Stimulated activated CD4-positive, alpha-beta T cell treated with anti-CD3 and anti-CD28 coated beads, Interleukin-1b, Interleukin-23, amount 100 ng/mL, for 48 hours (primary cell): Measurements from ENCODE around the gene TMCC1.
A peak's percentile ranks its signal among the peaks of the same experiment; 100 is the strongest.
"Not testable (repeated sequence)": the region's sequence is repeated elsewhere in the genome, so short reads cannot be mapped to it uniquely, and the experiment has no call there.

Experiments used
- DNase-seq: peaks from one replicate; pipeline ENCODE4 v3.0.0-alpha.2; 2020

TMCC1 gene

DNA sequence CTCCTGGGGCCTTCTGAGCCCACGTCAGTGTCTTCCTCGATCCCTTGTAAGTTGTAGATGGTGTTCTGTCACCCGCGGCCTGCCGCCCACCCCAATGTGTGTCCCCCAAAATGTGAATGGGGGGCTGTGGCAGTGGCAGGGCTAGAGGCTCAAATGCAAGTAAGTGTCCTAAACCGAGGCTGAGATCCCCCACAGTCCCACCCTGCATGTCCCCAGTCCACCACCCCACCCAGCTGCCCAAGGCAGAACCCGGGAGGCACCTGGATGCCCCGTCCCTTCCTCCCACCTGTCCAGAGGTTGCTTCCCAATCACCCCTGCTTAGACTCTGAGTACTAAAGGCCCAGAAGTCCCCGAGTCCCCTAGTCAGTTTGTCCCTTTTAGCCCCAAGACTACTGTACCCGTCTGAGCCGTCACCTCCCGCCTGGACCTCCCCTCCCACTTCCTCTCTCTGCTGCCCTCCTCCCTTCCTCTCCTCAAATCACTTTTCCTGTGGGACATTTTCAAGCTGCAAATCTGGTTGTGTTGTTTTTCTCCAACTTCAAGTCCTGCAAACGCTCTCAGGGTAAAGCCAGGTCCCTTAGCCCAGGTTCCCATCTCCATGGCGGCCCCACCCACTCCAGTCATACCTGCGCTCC is 275.2 kb downstream of the TMCC1 start:
- DNase-seq = no peak

DNA sequence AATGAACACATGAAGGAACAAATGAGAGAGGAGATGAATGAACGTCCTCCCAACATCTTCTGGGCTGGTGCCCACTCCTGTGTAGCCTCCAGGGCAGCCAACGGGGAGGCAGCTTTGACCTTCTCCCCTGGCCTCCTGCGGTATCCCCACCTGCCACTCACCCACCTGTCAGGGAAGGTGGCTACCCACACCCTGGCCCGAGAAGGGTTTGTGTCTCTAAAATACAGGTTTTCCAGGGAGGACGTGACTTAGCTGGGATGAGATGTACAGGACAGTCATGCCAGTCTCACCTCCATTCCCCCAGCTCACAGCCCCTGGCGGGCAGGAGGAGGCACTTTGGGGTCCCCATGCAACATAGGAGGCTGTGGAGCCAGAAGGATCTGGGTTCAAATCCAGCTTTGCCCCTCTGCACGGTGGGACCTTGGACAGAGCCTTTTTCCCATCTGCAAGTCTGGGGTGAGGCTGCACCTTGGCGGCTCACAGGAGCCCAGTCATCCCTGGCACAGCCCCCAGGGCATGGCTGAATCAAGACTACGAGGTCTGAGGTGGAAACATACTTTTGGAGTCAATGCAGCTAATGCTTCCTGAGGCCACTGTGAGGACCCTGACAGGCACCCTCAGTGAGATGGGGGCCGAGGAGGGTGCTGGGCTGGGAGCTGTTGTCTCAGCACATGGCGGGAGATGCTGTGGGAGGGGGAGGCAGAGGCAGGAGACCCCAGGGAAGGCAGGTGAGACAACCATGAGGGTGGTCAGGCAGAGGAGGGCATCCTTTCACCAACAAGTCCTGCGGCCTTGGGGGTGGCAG is 275.9 kb downstream of the TMCC1 start:
- DNase-seq = no peak

DNA sequence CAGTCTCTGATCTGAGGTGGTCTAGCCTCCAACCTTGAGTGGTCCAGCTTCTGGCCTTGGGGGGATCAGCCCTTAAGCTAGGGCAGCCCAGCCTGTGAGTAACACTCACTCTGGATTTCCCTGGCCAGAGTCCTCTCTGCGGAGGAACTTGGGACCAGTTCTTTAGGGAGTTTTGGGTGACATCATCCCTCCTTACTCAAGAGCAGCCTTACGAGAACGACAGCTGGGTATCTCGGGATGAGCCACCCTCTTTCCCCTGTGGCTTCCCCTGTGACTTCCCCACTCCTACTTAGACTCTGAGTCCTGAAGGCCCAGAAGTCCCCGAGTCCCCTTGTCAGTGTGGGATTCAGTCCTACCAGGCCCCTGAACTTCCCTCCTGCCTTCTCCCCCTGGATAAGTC is 276.8 kb downstream of the TMCC1 start:
- no peak for DNase-seq

DNA sequence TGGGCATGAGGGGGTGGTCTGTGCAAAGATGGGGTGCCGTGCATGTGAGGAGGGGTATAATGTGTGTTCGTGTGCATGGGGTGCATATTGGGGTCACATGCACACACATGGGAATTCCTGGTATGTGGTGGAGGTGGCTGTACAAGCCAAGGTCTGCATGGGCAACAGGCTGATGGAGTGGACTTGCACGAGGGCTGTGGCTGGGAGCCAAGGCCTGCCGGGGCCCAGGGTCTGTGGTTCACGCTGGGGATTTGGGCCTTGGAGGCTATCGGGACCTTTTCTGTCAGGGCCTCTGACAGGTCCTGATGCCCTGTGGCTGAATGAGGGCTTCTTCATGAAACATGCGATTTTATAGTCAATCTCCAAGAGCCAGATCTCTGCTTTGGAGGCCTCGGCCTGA is 277.2 kb downstream of the TMCC1 start:
- DNase-seq = no peak

DNA sequence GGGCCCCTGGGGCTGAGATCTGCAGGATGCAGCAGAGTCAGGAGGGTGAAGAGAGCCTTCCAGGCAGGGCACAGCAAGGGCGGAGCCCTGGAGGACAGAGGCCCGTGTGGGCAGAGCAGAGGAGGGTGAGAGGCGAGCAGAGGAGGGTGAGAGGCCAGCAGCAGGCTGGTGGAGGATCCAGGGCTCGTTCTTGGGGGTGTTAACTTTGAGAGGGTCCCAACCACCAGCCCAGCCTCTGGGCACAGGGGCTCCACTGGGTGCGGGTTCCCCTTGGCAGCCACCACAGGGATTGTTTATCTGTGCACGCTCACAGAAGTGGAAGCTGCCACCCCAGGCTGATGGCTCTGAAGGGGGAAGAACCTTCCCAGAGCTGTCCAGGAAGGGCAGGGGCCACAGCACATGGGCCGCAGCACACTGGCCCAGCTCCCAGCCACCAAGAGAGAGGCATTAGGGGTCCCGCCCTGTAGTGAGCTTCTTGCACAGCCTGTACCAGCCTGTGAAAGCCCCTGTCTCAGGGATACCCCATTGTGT is 277.7 kb downstream of the TMCC1 start:
- DNase-seq = no peak

DNA sequence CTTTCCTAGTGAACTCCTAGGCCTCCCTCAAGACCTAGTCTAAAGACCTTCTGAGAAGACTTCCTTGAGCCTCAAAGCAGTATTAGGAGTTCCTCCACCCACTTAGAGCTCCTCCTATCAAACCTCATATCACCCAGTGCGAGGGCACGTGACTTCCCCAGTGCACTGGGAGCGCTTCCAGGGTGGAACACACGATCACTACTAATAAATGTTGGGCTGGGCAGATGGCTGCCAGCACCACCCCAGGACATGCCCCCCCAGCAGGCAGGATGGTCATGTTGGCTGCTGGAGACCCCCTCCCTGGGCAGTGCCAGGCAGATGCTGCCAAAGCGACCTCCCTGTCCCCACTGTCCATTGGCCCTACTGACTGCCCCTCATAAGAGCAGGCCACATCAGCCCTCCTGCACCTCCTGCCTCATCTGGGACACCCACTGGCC is 278.6 kb downstream of the TMCC1 start:
- DNase-seq = no peak

DNA sequence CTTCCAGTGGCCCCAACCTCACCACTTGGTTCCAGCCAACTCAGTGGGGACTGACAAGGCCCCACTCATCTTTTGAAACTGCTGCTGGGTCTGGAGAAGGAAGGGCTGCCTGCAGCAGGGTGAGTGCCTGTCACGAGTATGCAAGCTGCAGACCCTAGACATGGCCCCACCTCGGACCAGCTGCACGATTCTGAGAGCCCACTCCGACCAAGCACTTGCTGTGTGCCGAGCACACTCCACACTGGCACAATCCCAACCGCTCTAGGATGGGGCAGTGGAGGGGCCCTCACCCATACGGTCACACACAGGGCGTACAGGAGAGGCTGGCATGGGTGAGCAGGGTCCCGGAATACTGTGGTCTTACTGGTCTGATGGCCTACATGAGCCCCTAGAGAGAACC is 279.1 kb downstream of the TMCC1 start:
- no peak for DNase-seq

DNA sequence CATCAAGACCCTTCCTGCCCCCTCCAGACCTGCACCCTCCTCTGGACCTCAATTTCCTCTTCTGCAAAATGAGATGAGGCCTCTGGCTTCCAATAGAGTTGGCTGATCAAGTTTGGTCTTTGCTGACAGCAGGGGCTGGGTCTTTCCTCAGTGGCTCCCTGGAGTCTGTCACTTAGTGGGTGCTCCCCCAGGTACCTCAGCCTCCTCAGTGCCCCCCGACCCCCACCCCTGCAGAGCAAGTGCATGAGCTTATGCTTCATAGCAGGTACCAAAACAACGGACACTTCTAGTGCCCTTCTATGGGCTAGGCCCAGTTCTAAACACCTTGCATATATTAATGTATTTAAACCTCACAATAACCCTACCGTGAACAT is 280.2 kb downstream of the TMCC1 start:
- DNase-seq = no peak

DNA sequence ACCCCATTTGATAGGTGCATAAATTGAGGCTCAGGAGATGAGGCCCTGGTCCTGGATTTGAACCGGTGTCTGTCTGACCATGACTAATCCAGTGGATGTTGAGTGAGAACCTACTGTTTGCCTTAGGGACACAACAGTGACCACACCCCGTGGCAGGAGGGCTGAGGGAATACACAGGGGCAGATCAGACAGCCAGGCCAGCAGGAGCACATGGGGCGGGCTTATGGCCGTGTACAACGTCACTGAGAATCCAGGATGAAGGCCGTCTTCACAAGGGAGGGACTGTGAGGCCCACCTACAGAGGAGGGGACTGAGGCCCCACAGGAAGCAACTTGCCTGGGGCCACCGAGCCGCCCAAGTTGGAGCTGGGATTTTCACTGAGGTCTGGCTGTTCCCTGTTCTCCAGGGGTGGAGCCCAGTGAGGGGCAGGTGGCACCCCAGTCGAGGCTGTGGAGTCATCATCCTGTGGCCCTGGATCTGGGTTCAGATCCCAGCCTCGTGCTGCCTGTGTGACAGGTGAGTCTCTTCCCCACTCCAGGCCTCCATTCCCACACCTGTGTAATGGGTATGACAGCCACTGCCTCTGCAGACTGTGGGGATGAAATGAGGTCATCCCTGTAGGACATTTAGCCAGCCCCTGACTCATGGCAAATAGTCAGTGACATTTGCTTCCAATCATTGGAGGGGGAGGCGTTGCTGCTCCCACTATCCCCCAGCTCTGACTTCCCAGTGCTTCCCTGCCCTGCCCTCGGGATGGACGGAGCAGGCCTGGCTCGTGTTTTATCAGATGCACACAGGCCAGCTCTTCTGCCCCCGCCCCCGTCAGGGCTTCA is 280.8 kb downstream of the TMCC1 start:
- DNase-seq = no peak

DNA sequence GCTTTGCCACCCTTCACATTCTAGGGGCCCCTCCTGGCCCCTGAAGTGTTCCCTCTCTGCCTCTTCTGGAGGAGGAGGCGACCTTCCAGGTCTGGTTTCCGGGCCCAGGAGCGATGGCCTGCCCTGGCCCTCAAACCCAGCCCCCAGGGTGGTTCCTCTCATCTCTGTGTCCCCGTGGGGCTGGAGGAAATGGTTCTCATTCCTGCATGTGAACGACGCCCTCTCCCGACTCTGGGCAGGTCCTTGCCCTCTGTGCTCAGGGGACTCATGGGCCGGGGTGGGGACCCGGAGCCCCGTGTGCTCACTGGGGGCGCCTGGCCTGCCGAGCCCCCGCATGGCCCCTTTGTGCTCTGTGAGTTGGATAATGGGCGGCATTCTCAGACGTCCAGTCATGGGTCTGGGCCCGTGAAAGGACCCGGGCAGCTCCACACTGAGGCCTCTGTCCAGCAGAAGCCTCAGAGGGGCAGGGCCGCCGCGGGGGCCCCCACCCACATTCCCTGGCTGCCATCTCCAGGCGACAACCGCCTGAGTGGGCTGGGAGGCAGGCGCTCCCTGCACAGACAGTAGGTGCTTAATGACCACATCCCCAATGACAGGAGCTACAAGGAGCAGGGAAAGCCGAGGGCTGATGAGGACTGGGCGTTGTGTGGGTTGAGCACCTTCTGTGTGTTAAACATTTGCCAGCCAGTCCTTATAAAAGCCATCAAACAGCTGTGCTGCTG is 281.5 kb downstream of the TMCC1 start:
- DNase-seq = no peak

DNA sequence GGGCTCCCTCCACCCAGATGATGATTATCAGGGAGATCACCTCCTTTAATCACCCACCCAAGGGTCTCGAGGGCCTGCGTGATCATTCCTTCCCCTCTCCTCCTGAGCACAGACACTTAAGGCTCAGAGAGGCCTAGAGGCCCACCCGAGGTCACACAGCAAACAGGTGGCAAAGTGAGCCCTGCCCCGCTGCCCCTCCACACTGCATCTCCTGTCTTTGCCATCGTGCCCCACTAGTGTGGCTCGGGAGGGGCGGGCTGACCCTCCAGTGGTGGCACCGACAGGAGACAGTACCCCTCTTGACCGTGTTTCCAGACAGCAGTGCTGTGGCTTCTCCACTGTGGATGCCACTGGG is 282.1 kb downstream of the TMCC1 start:
- DNase-seq = no peak

DNA sequence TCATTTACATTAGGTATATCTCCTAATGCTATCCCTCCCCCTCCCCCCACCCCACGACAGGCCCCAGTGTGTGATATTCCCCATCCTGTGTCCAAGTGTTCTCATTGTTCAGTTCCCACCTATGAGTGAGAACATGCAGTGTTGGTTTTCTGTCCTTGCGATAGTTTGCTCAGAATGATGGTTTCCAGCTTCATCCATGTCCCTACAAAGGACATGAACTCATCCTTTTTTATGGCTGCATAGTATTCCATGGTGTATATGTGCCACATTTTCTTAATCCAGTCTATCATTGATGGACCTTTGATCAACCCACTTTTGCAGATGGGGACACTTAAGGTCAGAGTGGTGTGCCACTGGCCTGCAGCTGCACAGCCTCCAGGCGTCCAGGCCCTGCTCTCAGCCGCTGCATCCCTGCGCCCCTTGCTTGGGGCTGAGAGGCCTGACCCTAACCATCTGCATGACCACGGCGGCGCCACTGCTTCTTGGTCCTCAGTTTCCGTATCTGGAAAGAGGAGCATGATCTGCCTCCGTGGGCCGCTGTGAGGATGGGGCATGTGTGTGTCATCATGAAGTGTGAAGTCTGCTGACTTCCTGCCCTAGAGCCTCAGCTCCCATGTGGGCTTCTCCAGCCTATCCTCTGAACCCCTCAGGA is 282.6 kb downstream of the TMCC1 start:
- not testable (repeated sequence) for DNase-seq

DNA sequence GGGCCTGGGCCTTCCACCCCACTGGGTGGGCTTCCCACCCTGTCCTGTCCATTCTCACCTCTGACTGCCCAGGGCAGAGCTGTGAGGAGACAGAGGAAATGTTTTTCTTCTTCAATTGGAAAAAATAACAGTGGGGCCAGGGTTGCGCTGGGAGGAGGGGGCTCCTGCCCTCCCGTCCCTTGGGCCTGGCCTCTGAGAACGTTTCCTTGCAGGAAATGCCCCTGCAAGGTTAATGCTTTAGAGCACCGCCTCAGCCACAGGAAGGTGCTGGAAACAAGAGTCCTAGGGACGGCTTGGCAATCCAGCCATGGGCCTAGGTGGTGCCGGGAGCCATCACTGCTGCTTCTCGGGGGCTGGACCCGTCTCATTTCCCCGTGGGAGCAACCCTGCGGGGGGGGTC is 283.2 kb downstream of the TMCC1 start:
- no peak for DNase-seq

DNA sequence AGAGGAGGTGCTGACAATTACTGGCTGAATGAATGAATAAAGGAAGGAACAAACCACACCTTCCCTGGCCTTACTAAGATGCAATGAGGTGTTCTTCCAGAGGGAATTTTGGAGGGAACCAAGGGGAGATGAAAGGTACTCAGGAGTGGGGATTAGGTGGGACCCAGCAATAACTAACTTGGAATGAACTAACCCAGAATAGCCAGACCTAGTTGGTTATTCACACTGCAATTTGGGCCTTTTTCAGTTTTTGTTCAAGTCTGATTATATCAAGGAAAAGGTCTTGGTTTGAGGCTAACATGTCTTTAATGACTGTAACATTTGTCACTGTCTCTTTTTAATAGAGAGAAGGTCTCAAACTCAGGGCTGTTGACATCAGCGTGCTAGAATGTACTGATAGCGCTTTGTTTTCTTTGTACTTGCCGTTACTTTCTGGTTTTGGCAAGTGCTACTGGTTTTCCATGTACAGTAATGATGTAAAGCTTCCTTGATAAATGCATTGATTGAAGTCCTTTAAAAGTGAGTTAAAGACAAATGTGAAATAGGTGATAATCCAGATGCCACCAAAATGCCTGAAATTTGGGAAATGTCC is 283.8 kb downstream of the TMCC1 start:
- DNase-seq = no peak

DNA sequence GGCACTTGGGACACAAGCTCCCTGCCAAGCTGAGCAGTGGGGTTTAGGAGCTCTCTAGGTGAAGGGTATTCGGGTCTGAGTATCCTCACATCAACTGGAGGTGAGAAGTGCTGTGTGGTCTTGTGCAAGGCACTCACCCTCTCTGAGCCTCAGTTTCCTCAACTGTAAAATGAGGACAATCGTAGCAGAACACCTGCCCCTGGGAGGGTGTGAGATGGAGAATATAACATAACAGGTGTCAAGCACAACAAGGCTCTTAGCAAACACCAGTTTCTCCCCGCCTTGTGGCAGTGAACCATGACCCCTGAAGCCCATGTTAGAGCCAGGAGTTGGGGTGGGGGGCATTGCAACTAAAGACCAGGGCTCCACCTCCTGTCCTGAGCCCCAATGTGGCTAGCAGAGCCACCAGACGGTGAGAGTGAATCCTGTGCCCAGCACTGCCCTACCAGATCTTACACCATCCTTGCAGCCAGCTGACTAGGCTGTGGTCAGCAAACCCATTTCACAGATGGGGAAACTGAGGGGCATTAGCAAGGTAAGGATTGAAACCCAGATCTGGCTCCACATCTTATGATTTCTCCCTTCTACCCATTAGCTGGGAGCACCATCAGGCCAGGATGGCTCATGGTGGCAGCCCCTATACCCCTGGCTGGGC is 284.4 kb downstream of the TMCC1 start:
- DNase-seq = no peak

DNA sequence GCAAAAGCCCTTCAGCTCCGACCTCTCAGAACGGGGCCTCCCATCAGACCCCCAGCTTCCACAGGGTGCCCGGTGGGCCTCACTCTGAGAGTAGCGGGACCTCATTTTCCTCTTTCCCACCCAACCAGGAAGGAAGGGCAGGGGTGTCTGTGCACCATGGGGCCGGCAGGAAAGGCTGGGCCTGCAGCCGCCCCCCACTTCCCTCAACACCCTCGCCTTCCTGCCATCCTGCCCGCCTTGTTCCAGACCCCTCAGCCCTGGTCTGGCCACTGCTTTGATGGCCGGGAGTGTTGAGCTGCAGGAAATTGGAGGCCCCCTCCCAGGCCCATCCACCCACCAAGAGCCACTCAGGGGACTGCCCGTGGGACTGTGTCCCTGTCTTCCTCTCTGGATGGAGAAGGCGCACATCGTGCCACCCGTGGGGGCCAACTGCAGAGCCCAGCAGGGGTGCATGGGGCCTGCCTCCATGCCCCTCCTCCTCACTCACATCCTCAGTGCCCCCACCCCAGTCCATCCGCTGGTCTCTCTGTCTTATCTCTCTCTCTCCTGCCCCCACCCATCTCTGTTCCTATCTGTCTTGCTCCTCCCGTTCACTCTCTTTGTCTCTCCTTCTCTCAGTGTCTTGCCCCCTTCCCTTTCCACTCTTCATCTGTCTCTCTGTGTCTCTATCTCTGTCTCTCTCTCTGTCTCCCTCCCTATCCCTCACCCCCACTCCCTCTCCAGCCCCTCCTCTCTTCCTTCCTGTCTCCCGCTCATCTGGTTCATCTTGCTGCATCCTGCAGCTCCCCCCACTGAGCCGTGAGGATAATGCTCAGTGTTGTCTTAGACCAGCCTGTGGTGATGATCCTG is 285.2 kb downstream of the TMCC1 start:
- no peak for DNase-seq

DNA sequence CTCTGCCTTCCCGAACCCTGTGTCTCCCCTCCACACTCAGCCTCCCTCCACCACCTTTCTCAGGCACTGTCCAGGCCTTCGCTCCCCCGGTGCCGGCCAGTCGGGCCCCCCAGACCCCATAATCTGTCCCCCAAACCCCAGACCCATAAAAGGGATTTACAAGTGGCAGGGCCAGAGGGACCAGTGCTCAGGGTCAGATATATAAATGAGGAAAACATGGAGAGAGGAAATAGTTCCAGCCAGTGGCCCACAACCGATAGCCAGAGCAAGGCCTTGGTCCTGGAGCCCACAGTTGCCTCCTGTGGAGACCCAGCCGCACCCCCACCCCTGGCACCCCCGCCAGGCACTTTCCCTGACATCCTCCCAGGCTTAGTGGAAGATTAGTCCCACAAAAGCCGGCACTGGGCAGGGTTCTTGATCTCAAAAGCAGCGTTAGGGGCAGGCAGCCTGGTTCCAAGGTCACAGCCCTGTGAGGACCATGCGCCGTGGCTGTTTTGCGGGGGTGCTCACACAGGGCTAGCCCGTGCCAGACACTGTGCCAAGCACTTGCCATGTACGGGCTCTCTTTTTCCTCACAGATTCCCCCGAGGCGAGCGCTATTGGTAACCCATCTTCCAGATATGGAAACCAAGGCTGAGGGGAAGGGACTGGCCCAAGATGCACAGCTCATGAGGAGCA is 286.0 kb downstream of the TMCC1 start:
- DNase-seq = no peak

DNA sequence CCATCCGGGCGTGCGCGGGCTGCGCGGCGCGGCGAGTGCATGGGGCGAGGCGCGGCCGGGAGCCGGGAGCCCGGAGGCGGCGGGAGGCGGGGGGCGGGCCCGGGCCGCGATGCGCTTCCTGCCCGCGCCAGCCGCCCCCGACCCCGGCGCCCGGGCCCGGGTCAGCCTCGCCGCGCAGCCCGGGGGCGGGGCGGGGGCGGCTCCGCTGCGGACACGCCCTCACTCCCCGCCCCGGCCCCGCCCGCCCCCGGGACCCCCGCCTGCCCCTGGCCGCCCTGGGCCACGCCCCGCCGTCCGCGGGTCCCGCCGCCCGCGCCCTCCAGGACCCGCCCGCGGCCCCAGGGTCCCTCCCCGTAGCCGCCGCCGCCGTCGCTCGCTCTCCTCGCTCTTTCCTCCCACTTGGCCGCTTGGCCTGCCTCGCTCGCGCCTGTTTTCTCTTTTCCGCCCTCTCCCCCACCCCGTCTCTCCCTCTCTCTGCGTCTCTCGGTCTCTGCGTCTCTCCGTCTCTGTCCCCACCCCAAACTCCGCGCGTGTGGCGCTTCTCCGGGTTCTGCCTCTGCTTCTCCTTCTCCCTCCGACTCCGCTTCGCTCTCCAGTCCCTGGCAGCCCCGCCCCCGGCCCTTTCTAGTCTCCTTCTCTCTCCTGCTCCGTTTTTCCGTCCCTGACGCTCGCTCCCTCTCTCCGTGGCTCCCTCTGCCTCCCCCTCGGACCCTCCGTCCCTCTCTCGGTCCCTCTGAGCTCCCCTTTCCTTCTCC is 286.7 kb downstream of the TMCC1 start, which contains the start of gene PLXND1:
Gene PLXND1, minus strand, starts transcription at position 41 of the 755 bp plus-strand sequence. Its CDS starts 37 bp downstream, at position 4.
- DNase-seq = peak; percentile 9
